NCI-H82 treated with DMSO at 0.1 percent for 48 hours (cell line): ENCODE results near the gene MEI1.

Experiments used
- DNase-seq: peaks from one replicate; lab custom pipeline; 2025; ENCODE audit not compliant: unreplicated experiment; lab: John Stamatoyannopoulos, UW

The MEI1 gene

GRCh38 chr22:41781507-41781906 is 82.2 kb downstream of the MEI1 start:
- no peak for DNase-seq

- no peak for DNase-seq
Observed at GRCh38 chr22:41782316-41782715, 83.0 kb downstream of the MEI1 start.

- DNase-seq = no peak
Observed at GRCh38 chr22:41782751-41783150, 83.4 kb downstream of the MEI1 start.

GRCh38 chr22:41787331-41787730 is 88.0 kb downstream of the MEI1 start:
- DNase-seq = peak; percentile 95

- DNase-seq = no peak
Observed at GRCh38 chr22:41793871-41794270, 94.6 kb downstream of the MEI1 start.

- DNase-seq = no peak
Observed at GRCh38 chr22:41798736-41799135, 99.4 kb downstream of the MEI1 start.

- DNase-seq = no peak
Observed at GRCh38 chr22:41799486-41800347, 100.4 kb downstream of the MEI1 start.

GRCh38 chr22:41800348-41801146 is 101.2 kb downstream of the MEI1 start, which contains the start of gene CCDC134:
Gene CCDC134 (plus strand): TSS chr22:41800679. CDS start chr22:41808891, 8,212 bp downstream.
- DNase-seq = peak; percentile 45

- no peak for DNase-seq
Observed at GRCh38 chr22:41801147-41801819, 102.0 kb downstream of the MEI1 start.

GRCh38 chr22:41801886-41802285 is 102.6 kb downstream of the MEI1 start:
- DNase-seq = no peak

- no peak for DNase-seq
Observed at GRCh38 chr22:41805639-41806038, 106.3 kb downstream of the MEI1 start.

GRCh38 chr22:41808400-41808799 is 109.1 kb downstream of the MEI1 start:
- no peak for DNase-seq

- DNase-seq = no peak
Observed at GRCh38 chr22:41810022-41810421, 110.7 kb downstream of the MEI1 start.

GRCh38 chr22:41812805-41813545 is 113.7 kb downstream of the MEI1 start:
- DNase-seq = no peak

GRCh38 chr22:41813726-41814410 is 114.6 kb downstream of the MEI1 start:
- DNase-seq = no peak

GRCh38 chr22:41815716-41816115 is 116.4 kb downstream of the MEI1 start:
- no peak for DNase-seq

GRCh38 chr22:41816241-41816640 is 116.9 kb downstream of the MEI1 start:
- DNase-seq = peak; percentile 63

GRCh38 chr22:41816871-41817270 is 117.6 kb downstream of the MEI1 start:
- DNase-seq = no peak

- DNase-seq = no peak
Observed at GRCh38 chr22:41818011-41818410, 118.7 kb downstream of the MEI1 start.

GRCh38 chr22:41818596-41818995 is 119.3 kb downstream of the MEI1 start:
- DNase-seq = no peak
